CD4-positive, alpha-beta T cell treated with Interleukin-10 for 1 hour (primary cell): ENCODE measurements around the gene NOL6.

Source experiments
- DNase-seq: peaks from one replicate; pipeline ENCODE4 v3.0.0-alpha.2; 2020

NOL6 gene

DNA sequence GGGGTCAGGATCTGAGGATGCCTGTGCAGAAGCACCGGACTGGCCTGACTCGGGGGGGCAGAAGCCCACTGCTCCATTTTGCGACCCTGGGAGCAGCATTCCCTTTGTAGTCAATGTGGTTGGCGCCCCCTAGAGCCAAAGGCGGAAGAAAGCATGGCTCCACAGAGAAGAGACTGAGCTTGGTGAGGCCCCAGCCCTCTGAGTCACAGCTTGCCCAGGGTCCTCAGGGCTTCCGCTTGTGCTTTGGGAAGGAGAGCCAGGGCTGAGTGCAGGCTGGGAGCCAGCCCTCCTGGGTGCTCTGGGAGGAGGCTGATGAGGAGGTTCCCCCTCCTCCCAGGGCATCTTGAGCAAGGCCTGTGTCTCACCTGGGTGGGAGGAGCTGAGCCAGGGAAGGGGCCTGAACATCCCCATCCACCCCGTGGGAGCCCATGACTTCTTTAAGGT, 20.9 kb downstream of the NOL6 start:
- peak; percentile 54 for DNase-seq

DNA sequence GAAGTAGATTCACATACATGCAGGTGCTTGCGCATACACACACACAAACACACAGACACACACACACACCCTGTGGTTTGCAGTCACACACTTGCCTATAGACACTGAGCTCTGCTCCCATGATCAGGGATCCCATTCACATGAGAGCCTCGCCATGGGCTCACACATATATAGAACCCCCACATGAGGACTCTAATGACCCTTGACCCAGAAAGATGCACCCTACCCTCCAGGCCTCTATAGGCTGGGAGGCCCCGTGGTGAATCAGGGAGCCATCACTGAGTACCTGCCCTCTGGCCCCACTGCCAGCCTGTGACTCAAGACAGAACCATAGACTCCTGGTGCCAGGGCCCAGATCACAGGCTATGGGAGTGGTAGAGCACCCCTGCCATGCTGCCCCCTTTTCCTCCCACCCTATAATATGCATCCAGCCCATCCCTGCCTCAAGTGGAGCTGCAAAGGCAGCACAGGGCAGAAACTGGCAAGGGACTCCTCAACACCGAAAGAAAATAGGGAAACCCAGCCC, 23.0 kb downstream of the NOL6 start:
- no peak for DNase-seq

DNA sequence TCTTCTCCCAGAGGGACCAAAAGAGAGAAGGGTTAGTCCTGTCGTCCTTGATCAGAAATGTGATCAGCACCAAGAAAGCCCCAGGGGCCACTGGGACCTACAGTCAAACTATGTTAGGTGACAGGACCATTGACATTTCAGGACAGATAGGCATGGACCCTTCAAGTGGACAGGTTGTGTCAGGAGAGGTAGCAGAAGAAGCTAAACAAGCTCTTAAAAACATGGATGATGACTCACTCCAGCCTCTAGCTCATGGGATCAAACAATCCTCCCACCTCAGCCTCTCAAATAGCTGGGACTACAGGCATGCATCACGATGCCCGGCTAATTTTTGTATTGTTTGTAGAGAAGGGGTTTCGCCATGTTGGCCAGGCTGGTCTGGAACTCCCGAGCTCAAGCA, 24.0 kb downstream of the NOL6 start:
- no peak for DNase-seq

DNA sequence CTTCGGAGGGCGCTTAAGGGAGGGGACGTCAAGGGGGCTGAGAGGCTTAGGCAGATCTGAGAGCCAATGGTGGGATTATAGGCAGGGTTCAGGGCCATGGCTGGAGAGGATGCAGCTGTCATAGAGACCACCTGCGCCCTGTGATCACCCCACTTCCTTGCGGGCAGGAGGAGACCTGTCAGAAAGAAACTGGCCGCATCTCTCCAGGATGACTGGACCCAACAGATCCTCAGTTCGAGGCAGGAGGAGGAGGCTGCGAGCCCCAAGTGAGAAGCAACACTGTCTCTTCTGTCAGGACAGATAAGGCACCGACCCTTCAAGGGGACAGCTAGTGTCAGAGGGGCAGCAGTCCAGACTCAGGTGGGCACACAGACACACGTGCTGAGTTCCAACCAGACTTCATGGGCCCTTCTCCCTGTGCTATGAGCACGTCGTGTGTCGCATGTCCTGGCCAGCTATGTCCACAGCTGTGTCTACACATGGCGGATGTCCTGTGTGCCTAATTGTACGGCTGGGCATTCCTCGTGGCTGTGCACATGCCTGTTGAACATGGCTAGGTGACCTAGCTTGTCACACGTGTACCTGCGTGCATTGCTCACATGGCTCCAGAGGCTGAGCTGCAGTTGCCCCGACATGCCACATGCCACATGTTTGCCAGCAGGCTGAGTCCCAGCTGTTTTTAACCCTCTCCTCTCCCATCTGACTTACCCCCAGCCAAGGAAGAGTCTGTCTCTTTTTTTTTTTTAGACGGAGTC, 25.7 kb downstream of the NOL6 start:
- DNase-seq, result no peak

DNA sequence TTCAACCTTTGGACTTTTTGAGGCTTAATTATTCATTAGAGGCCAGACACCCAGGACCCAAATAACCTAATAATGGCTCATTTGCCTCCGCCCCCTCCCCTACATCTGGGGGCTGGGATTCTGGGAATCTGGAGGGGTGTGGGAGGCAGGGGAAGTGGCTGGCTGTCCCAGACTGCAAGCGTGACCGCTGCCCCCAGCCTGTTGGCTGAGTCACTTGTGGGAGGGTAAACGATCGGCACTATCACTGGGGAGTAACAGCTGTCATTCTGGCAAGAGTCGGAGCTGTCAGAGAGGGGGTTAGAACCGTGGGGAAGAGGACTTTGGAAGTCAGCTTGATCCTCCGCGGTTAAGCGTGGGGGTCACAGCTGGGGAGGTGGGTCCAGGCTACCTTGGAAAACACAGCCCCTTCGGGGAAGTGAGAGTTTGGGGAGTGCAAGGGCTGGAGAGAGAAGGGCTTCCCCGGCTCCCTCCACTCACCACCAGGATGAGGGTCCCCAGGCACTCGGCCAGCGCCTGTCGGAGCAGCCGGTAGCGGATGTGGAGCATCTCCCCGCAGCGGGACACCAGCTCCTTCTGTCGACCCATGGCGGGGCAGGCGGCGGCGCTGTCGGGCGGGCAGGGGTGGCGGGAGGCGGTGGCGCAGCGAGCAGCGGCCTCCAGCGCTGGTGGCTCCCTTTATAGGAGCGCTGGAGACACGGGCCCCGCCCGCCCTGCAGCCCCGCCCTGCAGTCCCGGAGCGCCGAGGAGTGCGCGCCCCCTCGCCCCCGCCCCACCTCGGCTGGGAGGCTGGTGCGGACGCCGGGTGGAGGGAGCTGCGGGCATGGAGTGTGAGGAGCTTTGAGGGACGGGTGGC, 26.6 kb downstream of the NOL6 start, which contains the start of gene AQP3:
TSS of gene AQP3 (minus strand) at position 648 of the 853 bp plus-strand sequence. CDS start at position 585, 63 bp downstream.
- peak; percentile 83 for DNase-seq

DNA sequence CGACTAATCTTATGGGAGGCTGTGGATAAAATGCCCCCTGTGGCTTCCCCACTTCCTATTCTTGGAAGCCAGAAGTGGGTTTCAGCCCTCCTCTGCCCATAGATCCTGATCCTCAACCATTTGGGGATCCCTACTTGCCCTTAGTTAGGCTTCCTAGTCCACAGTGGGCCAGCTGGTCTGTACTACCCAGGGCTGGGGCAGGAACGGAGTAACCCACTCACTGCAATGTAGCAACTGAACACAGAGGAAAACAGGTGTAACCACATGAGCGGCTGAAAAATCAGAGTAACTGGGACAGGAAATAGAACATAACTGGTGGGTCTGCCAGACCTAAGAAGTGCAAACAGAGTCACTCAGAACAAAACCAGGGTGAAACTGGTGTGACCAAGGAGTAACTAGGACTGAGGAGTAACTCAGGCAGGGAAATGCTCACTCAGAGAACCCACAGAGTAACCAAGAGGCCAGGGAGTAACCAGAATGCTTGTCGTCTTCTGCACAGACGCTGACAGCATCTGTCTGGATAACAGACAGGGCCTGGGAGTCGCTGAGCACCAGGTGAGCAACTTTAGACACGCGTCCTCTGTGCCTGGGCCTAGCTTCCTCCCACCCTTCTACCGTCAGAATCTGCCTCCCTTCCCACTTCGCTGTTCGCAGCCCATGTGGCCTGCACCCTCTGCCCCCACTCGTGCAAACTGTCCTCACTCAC, 27.3 kb downstream of the NOL6 start:
- DNase-seq, result peak; percentile 68

DNA sequence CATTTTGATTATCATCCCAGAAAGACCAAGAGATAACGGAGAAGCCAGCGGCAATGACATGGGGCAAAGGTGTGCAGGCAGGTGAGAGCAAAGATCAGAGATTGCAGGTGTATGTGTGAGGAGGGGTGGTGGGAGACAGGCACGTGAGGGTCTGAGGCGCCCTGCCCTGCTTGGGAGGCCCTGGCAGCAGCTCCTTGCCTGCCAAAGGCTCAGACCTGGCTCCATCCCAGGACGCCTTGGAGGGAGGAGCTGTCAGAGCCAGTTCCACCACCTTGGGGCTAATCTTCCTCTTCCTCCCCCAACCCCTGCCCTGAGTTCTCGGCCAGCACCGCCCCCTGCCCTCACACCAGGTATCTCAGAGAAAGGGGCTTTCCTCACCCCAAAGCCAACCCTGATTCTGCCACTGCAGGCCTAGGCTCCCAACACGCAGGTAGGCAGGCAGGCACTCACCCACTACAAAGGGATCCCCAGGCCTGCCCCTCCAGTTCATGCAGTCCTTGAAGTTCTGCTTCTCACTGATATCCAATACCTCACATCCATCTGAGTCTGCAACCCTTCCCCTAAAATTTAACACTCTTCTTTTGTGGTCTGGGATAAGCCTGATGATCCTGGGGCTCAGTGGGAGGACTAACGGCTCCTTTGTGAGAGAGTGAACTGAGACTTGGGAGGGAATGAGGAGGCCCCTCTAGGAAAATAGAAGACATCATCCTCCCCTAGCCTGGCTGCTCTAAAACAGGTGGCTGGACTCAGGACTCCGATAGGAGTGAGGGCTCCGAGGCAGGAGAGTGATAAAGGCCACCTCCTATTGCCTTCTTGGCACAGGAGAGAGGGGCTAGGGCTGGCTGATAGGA, 28.1 kb downstream of the NOL6 start:
- DNase-seq, result peak; percentile 55

DNA sequence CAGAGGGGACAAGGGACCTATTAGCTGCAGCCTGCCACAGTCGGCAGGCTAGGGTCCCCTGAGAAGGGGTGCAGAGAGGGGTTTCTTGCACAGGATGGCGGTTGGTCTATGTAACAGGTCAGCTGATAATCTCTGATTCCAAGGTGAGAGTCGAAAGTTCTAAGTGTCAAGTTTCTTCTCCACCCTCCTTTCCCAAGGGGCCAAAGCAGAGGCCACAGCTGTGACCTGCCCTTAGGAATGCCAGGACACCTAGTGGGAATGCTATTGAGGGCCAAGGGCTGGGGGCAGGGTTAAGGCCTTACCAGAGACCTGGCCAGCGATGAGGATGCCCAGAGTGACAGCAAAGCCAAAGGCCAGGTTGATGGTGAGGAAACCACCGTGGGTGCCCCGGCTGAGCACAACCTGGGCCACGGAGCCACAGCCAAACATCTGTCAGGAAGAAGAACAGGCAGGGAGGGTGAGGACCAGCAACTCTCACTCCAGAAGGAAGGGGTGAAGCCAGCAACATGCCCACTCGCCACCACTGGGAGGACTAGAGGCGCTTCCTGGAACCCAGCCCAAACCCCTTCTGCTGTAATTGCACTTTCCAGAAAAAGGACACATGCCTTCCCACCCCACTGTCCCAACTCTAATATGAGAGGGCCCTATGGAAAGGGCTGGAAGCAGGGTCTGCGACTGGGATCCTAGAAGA, 30.1 kb downstream of the NOL6 start:
- DNase-seq, result no peak

DNA sequence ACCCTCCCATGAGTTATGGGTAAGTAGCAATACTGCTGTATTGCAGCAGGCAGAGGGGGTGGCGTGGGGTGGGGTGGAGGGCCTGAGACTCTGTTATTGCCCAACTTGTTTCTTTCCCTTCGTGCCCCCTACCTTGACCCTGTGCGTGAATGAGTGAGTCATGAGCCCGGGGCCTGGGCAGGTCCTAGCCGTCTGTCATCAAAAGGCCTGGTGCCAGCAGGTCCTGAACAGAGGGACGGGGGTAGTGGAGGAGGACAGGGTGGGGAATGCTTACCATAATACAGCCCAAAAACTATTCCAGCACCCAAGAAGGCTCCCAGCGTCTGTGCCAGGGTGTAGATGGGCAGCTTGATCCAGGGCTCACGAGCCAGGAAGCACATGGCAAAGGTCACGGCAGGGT, 30.7 kb downstream of the NOL6 start:
- DNase-seq, result no peak

DNA sequence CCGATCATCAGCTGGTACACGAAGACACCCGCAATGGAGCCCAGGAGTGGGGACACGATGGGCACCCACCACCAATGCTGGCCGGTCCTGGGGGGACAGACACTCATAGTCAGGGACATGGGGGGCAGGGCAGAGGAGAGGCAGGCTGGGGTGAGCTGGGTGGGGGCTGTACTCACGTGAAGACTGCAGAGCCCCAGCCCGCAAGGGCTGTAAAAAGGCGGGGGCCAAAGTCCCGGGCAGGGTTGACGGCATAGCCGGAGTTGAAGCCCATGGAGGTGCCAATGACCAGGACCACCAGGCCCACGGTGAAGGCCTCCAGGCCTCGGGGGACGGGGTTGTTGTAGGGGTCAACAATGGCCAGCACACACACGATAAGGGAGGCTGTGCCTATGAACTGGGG, 31.6 kb downstream of the NOL6 start:
- DNase-seq, result no peak

DNA sequence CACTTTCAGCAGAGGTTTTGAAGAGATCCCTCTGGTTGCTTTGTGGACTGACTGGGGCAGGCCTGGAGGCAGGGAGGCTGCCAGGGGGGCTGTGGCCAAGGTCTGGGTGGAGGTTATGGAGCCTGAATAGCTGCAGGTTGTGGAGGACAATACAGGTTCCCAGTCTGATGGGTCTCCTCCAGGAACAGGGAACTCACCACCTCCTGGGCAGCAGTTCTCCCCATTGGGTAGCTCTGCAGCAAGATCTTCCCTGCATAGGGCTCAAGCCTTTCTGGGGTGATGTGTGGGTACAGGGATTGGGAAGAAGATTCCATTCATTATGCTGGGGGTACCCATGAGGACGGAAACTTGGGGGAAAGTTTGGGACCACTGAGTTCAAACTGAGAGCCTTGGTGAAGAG, 33.1 kb downstream of the NOL6 start:
- no peak for DNase-seq

DNA sequence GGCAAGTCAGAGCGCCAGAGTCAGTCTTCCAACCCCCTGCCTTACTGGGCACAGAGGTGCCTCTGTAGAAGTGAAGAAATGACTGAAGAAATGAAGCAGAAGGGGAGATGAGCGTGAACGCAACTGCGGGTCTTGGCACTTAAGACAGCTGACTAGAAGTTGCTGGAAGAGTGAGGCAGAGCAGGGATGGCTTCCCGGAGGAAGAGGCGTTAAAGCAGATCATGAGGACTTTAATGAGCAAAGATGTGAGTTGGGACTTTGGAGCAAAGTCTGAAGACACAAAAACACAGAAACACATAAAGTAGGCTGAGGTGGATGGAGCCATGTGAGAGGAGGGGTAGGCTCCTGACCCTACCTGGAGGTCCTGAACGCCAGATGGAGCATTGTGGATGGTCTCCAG, 33.5 kb downstream of the NOL6 start:
- no peak for DNase-seq

DNA sequence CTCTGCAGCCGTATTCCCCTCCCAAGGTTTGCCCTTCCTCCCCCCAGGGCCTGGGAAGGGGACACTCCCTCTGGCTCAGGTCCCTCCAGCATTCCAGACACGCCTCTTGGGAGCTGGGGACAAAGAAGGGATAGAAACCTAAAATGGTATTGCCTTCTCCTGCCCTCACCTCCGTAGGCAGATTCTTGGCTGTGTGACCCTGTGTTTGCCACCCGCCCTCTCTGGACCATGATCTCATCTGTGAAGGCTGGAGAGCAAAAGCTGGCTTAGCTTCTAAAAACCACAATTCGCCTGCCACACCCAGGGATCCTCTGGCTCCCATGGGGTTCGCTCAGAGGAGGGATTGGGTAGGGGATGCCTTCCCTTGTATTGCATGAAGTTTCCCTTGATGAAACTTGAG, 34.0 kb downstream of the NOL6 start:
- no peak for DNase-seq

DNA sequence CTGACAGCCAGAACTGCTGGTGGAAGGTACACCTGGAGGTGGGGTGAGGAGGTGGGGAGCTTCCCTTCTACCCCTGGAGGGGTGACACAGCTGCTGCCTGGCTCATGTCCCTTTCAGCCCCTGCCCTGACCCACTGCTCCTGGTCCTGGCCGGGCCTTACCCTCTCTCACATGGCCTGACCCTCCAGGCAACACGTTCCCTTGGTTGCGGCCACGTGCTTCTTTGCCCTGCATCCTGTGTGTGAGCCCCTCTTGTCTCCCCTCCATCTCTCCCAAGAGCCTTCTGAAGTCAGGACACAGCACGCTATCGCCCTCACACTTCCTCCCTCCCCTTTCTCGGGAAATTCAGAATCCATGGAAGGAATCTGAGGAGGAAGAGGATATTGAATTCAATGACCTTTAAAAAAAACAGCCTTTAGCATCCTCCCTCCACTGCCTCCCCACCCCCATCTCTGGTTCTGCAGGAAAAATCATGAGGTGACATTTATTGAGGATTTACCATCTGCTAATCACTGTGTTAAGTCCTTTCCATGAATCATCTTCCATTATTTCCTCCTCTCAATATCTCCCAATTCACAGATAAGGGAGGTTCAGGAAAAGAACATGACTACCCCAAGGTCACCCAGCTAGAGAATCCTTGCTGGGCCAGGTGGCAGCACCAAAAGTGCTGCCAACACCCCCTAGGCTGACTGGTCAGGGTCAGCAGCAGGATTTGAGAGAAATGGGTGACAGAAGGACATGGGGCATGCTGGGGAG, 34.6 kb downstream of the NOL6 start:
- no peak for DNase-seq

DNA sequence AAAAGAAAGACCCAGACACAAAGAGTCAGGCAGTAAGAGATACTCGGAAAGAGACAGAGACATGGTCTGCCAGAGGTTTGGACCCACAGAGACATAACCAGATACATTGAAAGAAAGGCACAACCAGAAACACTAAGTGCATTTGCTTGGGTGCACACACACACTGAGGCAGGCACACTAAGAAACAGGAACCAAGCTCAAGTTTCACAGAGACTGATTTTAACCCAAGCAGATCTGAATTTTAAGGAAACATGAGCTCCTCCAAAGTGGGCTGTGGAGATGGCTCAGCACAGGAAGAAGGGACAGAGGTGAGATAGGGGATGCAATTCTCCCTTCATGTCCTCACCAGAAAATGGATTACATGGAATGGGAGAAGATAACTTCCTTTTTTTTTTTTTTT, 35.8 kb downstream of the NOL6 start:
- DNase-seq, result no peak

DNA sequence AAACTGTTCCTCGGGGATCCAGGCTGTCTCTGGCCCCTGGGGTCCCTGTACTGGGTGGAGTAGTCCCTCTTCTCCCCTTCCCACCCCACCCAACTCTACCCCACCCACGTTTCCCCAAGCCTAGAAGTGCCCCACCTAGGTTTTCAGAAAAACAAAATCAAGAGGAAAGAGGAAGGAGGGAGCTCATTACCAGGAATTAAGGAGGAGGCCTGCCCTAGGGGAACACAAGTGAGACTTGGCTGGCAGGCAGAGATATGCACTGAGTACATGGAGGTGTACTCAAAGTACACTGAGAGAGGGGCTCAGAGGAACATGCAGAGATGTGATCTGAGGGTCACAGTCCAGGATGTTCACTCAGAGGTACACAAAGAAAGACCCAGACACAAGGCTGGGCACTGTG, 36.5 kb downstream of the NOL6 start:
- DNase-seq, result no peak

DNA sequence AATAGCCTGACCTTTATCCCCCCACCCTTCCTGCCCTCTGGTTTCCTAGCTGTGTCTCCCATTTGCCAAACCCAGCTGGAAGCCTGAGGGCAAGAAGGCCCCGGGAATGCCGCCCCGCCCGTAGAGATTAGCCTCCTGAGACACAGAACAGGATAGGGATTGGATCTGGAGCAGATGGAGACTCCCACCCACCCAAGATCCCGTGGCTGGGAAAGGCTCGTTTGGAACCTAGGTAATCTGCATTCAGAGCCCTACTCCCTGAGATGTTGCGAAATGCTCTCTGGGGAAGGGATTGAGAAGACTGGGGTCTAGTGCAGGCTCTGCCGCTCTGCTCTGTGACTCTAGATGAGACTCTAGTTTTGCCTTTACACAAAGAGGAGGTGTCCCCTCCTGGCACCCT, 37.3 kb downstream of the NOL6 start:
- DNase-seq, result no peak

DNA sequence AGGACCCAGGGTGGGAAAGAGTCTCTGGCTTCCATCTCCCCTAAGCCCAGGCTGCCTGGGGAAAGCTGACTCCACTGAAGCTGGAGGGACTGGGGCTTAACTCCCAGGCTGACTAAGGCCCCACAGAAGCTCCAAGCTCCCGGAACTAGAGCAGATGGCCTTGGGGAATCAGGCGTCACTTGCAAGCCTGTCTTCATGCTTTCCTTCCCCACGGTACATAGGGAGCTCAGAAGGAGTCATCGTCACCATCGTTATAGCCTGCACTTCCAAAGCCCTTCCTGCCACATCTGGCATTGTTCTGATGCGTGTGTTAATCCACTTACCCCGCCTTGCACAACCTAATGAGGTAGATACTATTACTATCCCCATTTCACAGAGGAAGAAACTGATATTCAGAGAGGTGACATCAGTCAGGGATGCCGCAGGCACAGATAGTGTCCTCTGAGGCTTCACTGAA, 37.9 kb downstream of the NOL6 start:
- no peak for DNase-seq

DNA sequence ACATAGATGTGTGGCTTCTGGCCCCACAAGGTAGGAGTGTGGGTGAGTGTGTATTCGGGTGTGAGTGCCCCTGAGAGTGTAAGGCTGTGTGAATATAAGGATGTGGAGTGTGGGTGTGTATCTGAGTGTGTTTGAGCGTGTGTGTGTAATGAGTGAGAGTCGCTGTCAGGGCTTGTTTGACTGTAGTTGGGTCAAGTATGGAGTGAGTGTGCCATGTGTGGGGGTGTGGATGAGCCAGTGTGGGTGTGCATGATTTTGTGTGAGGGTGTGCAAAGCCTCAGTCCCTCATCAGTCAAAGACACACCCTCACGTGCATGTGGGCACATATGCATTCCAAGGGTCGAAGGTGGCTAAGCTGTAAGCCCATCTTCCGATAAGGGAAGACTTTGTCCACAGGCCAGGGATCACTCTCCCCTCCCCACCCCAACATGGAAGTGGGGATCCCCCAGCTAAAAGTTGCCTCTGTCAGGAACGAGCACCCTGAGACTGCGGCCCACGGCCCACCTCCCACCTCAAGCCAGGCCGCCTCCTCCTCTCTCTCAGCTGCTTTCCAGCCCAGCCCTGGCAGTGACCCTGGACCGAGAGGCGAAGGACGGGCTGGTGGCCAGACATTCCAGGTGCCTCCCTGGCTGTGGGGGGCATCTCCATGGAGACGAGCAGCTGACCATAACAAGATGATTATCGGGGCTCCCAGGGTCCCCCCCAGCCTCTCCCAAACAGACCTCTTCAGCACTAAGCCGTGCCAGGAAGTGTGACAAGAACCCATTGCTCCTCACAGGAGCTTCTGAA, 39.2 kb downstream of the NOL6 start:
- no peak for DNase-seq

DNA sequence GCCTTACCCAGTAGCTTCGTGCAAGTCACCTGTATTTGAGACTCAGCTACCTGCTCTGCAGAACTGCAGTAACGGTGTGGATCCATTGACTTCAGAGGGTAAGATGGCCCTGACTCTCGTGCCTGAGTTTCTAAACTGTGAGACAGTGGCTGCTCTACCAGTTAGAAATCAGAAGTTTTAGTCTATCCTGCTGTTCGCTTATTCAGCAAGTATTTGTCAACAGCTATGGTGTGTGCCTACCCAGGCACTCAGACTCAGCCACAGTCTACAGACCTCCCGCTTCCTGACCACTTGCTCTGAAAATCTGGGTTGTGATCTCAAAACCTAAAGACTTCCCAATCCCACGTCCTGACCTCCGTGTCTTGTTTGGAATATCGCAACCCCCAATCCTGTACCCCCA, 39.9 kb downstream of the NOL6 start:
- DNase-seq, result no peak
